PC-3 (cell line): Measurements from ENCODE around the gene SCO1.

Source experiments
- EZH2 ChIP-seq: fragments of 300-600 bp; sonication (generic); IDR thresholded peaks from one replicate; pipeline ENCODE4 v1.6.1; 2017; ENCODE audit warnings: antibody characterized with exemption, mild to moderate bottlenecking, low read length; ENCODE audit not compliant: unreplicated experiment
- EZH2phosphoT487 ChIP-seq: fragments of 300-600 bp; sonication (generic); IDR thresholded peaks from 2 replicates; pipeline ENCODE4 v1.6.1; 2018; ENCODE audit warnings: mild to moderate bottlenecking, antibody characterized with exemption, low read length, borderline replicate concordance
- TF ChIP-seq, protein P1 (sequence below): fragments of 300-600 bp; sonication (generic); conservative IDR thresholded peaks from 2 replicates; pipeline ENCODE4 v1.5.1; 2017; ENCODE audit warnings: antibody characterized with exemption, low read depth, mild to moderate bottlenecking, low read length

- TF ChIP-seq, protein P1, sequence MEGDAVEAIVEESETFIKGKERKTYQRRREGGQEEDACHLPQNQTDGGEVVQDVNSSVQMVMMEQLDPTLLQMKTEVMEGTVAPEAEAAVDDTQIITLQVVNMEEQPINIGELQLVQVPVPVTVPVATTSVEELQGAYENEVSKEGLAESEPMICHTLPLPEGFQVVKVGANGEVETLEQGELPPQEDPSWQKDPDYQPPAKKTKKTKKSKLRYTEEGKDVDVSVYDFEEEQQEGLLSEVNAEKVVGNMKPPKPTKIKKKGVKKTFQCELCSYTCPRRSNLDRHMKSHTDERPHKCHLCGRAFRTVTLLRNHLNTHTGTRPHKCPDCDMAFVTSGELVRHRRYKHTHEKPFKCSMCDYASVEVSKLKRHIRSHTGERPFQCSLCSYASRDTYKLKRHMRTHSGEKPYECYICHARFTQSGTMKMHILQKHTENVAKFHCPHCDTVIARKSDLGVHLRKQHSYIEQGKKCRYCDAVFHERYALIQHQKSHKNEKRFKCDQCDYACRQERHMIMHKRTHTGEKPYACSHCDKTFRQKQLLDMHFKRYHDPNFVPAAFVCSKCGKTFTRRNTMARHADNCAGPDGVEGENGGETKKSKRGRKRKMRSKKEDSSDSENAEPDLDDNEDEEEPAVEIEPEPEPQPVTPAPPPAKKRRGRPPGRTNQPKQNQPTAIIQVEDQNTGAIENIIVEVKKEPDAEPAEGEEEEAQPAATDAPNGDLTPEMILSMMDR = no peak
- TF ChIP-seq EZH2 (no peak), EZH2phosphoT487 (no peak)
Observed at GRCh38 chr17:10652984-10653659, 44.2 kb downstream of the SCO1 start.
